ENCODE data around the gene MGAT1. TPM values are rescaled to one million over a fixed set of nuclear protein-coding genes. Genes with fewer than 3 reads are reported as not detected.

The MGAT1 gene
- total and polyA plus RNA-seq, 2 of the 8 experiments (the other 6 are each of a cell fraction or from before 2014, with no cell fraction given) = 66.8 to 77.0 TPM

- no peak for TF ChIP-seq E2F6 (IDR thresholded peaks at IDR 0.05)
- peak; percentile 92 for TF ChIP-seq TAF7 (optimal IDR thresholded peaks at IDR 0.05; ENCODE audit: borderline replicate concordance, low read depth, low read length)
- TF ChIP-seq FOSL1 (IDR thresholded peaks at IDR 0.05; ENCODE audit: insufficient read depth, low read depth, low read length) = no peak
- TF ChIP-seq POLR2AphosphoS5 (IDR thresholded peaks at IDR 0.05; ENCODE audit: low read depth, low read length) = peak; percentile 88
- TF ChIP-seq TBP (IDR thresholded peaks at IDR 0.05; ENCODE audit: low read depth, low read length) = peak; percentile 64; the same call in 1 of the 2 replicates
- TF ChIP-seq RFX5 (IDR thresholded peaks at IDR 0.05; ENCODE audit: borderline replicate concordance, low read depth, low read length) = no peak
- TF ChIP-seq POU5F1 (IDR thresholded peaks at IDR 0.05; ENCODE audit: low read depth, low read length) = no peak
- peak; percentile 58; the same call in 1 of the 2 replicates for TF ChIP-seq CEBPB (IDR thresholded peaks at IDR 0.05; ENCODE audit: low read depth, low read length)
- peak; percentile 95 for TF ChIP-seq PHF8 (conservative IDR thresholded peaks at IDR 0.05; ENCODE audit: low read depth, low read length)
- TF ChIP-seq KDM4A (IDR thresholded peaks at IDR 0.05; ENCODE audit: low read depth, low read length, severe bottlenecking) = peak; percentile 88
- no peak for TF ChIP-seq CBX5 (IDR thresholded peaks at IDR 0.05; ENCODE audit: low read depth, low read length)
- no peak for TF ChIP-seq SUZ12 (IDR thresholded peaks at IDR 0.05; ENCODE audit: low read length)
- TF ChIP-seq SP4 (IDR thresholded peaks at IDR 0.05; ENCODE audit: low read length) = 0 out of 2 replicates have a peak, but pooled peaks have one; percentile 6
- 0 out of 2 replicates have a peak, but pooled peaks have one; percentile 14 for TF ChIP-seq YY1 (IDR thresholded peaks at IDR 0.05; ENCODE audit: low read depth, low read length)
- TF ChIP-seq MAX (IDR thresholded peaks at IDR 0.05) = peak; percentile 51
- TF ChIP-seq SAP30 (IDR thresholded peaks at IDR 0.05; ENCODE audit: insufficient read depth, insufficient replicate concordance, low read length) = no peak
- TF ChIP-seq TAF1 (IDR thresholded peaks at IDR 0.05; ENCODE audit: low read depth, low read length) = peak; percentile 92
Measured at GRCh38 chr5:180802325-180803180, at the start of gene MGAT1 (continued).
